ENCODE measurements around the gene ABCC10.
"Not testable (repeated sequence)": the region's sequence is repeated elsewhere in the genome, so short reads cannot be mapped to it uniquely, and the experiment has no call there.

Gene ABCC10

GRCh38 chr6:43427406-43428111, at the start of gene ABCC10:
ABCC10 (plus strand) TSS chr6:43427541; CDS start chr6:43427979, 438 bp downstream.
- Mint-ChIP-seq H3K9me3 (no peaks in the 10 kb centered on the region), H3K4me3 (peak within 1 kb of the TSS; percentile 94), H3K27ac (peak within 1 kb of the TSS; percentile 96), H3K36me3 (peaks cover 8% of the 10 kb centered on the region), H3K4me1 (peaks cover 26% of the 10 kb centered on the region), H3K27me3 (no peaks in the 10 kb centered on the region)
- DNase-seq = peak; percentile 97
- CTCF ChIA-PET = interaction anchor here (0.6 to 1.9 kb wide), 5 partner anchors 19 to 119 kb away, joined by 3 to 4 read pairs (median 3); partner anchors contain the start of gene CRIP3

DNA sequence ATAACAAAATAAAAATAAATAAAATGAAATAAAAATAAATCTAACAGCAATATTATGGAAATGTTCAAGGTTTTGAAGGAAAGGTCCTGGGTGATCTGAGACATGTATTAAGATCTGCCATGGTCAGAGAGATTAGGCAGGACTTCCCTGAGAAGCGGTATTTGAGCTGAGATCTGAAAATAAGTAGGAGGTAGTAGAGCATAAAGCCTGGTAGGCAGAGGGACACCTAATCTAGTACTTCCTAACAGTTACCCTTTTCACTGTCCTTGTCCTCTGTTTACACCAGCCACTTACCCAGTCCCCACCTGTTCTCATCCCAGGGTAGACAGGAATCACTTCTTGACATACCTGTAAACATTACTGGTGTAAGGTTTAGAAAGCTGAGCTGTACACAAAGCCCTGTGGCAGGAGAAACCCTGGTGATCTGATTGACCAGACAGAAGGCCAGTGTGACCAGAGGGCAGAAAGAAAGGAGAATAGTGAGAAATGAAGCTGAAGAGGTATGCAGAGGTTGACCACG, 49.6 kb upstream of the ABCC10 start:
- DNase-seq = no peak
- H3K27ac Mint-ChIP-seq = no peak overlapping the region
- H3K4me3 Mint-ChIP-seq = no peak overlapping the region
- H3K4me1 Mint-ChIP-seq = peaks cover 28% of the 10 kb centered on the region
- H3K9me3 Mint-ChIP-seq = no peaks in the 10 kb centered on the region
- peaks cover 11% of the 10 kb centered on the region for H3K36me3 Mint-ChIP-seq
- CTCF ChIA-PET = interaction anchor here (0.5 to 1.9 kb wide), 2 partner anchors 16 to 20 kb away, joined by 4 to 5 read pairs; no protein-coding TSS in a partner anchor
- H3K27me3 Mint-ChIP-seq = peaks cover 60% of the 10 kb centered on the region

GRCh38 chr6:43378631-43379030, 48.7 kb upstream of the ABCC10 start:
- peaks cover 13% of the 10 kb centered on the region for H3K36me3 Mint-ChIP-seq
- H3K4me1 Mint-ChIP-seq = peaks cover 33% of the 10 kb centered on the region
- H3K27me3 Mint-ChIP-seq = peaks cover 58% of the 10 kb centered on the region
- no peak overlapping the region for H3K4me3 Mint-ChIP-seq
- CTCF ChIA-PET = interaction anchor here (1.9 kb wide), 1 partner anchor 17 kb away, joined by 5 read pairs; no protein-coding TSS in a partner anchor
- no peak overlapping the region for H3K27ac Mint-ChIP-seq
- no peak for DNase-seq
- no peaks in the 10 kb centered on the region for H3K9me3 Mint-ChIP-seq

DNA sequence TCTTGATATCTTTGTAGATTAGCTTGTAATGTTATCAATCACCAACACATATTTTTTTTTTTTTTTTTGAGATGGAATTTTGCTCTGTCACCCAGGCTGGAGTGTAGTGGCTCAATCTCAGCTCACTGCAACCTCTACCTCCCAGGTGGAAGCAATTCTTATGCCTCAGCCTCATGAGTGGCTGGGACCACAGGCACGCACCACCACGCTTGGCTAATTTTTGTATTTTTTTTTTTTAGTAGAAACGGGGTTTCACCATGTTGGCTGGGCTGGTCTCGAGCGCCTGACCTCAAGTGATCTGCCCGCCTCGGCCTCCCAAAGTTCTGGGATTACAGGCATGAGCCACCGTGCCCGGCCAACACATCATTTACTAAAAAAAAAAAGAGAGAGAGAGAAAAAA, 46.5 kb upstream of the ABCC10 start:
- Mint-ChIP-seq H3K36me3 (peaks cover 15% of the 10 kb centered on the region), H3K27me3 (peaks cover 48% of the 10 kb centered on the region), H3K4me1 (peaks cover 52% of the 10 kb centered on the region)
- CTCF ChIA-PET, H3K9me3 Mint-ChIP-seq, DNase-seq, H3K4me3 Mint-ChIP-seq, H3K27ac Mint-ChIP-seq: not testable (repeated sequence)

GRCh38 chr6:43383021-43383667, 44.2 kb upstream of the ABCC10 start:
- CTCF ChIA-PET = interaction anchor here (0.9 to 2.3 kb wide), 3 partner anchors 12 to 14 kb away, joined by 6 to 13 read pairs (median 6); partner anchors contain the start of gene ZNF318
- no peak for DNase-seq
- peaks cover 57% of the 10 kb centered on the region for H3K27me3 Mint-ChIP-seq
- peaks cover 2% of the 10 kb centered on the region for H3K9me3 Mint-ChIP-seq
- H3K4me3 Mint-ChIP-seq = peak overlapping the region; percentile 16
- H3K4me1 Mint-ChIP-seq = peaks cover 58% of the 10 kb centered on the region
- H3K27ac Mint-ChIP-seq = peak overlapping the region; percentile 97
- H3K36me3 Mint-ChIP-seq = peaks cover 15% of the 10 kb centered on the region

DNA sequence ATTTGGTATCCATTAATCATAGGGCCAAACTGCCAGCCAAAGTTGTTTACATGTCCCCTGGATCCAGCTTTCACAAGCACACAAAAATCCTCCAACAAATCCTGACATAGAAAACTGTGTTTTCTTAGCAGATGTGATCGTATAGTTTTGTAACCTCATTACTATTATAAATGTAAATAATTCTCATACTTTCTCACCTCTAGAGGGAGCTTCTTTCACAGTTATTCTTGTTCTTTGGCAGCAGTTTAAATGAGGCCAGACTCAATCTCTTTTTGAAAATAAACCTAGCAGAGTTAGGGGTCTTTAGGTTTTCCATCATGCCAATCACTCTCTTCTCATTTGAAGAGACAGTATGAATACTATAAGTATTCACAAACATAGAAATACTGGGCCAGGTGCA, 40.8 kb upstream of the ABCC10 start:
- H3K4me3 Mint-ChIP-seq = no peak overlapping the region
- H3K27me3 Mint-ChIP-seq = peaks cover 57% of the 10 kb centered on the region
- CTCF ChIA-PET = interaction anchor here (0.8 to 1.0 kb wide), 2 partner anchors 32 to 121 kb away, joined by 4 to 5 read pairs; no protein-coding TSS in a partner anchor
- peaks cover 2% of the 10 kb centered on the region for H3K9me3 Mint-ChIP-seq
- H3K4me1 Mint-ChIP-seq = peaks cover 72% of the 10 kb centered on the region
- H3K36me3 Mint-ChIP-seq = peaks cover 6% of the 10 kb centered on the region
- no peak for DNase-seq
- no peak overlapping the region for H3K27ac Mint-ChIP-seq

- no peak for DNase-seq
- CTCF ChIA-PET = interaction anchor here (1.0 kb wide), 1 partner anchor 126 kb away, joined by 3 read pairs; no protein-coding TSS in a partner anchor
- H3K4me1 Mint-ChIP-seq = peaks cover 51% of the 10 kb centered on the region
- no peaks in the 10 kb centered on the region for H3K9me3 Mint-ChIP-seq
- H3K4me3 Mint-ChIP-seq = no peak overlapping the region
- H3K27me3 Mint-ChIP-seq = peaks cover 74% of the 10 kb centered on the region
- H3K27ac Mint-ChIP-seq = no peak overlapping the region
- no peaks in the 10 kb centered on the region for H3K36me3 Mint-ChIP-seq
Observed at GRCh38 chr6:43389730-43390295, 37.5 kb upstream of the ABCC10 start.

DNA sequence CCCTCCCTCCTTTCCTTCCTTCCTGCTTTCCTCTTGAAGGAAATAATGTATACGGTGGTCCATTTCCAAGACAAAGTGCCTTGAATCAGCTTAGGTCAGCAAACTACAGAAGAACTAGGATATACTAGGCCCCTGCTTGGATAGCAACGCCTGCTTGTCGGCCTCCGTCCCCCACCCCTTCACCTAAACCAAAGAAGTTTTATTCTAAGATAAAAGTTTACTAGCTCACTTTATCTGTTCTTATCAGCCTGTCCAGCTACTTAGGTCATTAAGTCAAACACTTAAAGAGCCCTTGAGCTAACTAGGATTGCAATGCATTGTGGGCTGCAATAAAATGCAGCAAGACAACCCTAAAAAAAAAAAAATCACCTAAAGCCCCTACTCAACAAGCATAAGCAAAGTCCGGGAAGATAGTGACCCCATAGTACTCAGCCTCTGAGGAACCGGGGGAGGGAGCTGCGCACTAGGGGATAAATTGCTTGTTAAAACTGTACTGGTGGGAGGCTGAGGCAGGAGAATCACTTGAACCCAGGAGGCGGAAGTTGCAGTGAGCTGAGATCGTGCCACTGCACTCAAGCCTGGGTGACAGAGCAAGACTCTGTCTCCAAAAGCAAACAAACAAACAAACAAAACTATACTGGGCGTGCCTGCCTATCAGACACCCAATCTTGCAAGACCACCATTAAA, 36.4 kb upstream of the ABCC10 start:
- not testable (repeated sequence) for H3K9me3 Mint-ChIP-seq, H3K4me3 Mint-ChIP-seq, H3K27ac Mint-ChIP-seq, DNase-seq, H3K36me3 Mint-ChIP-seq
- peaks cover 45% of the 10 kb centered on the region for H3K4me1 Mint-ChIP-seq
- CTCF ChIA-PET = interaction anchor here (1.0 kb wide), 1 partner anchor 127 kb away, joined by 3 read pairs; no protein-coding TSS in a partner anchor
- peaks cover 83% of the 10 kb centered on the region for H3K27me3 Mint-ChIP-seq

DNA sequence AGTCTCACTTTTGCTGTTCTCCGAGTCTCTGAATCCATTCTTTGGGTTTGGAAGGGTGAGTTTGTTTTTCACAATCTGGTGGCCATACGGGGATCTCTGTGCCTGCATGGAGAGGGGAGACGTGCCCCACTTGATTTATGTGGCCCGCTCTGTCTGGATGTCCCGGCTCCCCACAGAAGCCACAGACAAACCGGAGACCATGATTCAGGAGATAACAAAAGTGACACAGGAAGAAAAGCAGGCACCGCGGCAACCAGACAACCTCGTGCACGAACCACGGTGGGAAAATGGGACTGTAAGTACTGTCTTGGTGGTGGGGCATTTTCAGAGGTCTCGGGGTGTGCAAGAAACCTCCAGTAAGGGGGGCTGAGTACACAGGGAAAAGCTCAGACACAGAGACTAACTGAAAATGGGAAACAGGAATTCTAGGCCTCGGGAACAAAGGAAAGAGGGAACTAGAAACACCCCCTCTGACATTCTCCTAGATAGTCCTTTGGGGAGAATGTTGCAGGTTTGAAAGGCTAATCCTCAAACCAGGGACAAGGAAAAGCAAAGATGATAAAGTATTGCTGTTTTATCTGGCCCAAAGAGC, 35.8 kb upstream of the ABCC10 start:
- Mint-ChIP-seq H3K4me3 (peak overlapping the region; percentile 33), H3K27ac (no peak overlapping the region), H3K9me3 (no peaks in the 10 kb centered on the region), H3K4me1 (peaks cover 40% of the 10 kb centered on the region), H3K27me3 (peaks cover 82% of the 10 kb centered on the region), H3K36me3 (no peaks in the 10 kb centered on the region)
- CTCF ChIA-PET = no interaction called here
- peak; percentile 62 for DNase-seq

DNA sequence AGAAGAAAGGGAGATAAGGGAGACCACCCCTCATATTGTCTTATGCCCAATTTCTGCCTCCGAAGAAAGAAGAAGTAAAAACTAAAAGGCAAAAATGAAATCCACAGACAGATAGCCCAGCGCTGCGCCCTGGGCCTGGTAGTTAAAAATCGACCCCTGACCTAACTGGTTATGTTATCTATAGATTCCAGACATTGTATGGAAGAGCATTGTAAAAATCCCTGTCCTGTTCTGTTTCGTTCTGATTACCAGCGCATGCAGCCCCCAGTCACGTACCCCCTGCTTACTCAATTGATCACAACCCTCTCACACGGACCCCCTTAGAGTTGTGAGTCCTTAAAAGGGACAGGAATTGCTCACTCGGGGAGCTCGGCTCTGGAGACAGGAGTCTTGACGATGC, 34.2 kb upstream of the ABCC10 start:
- H3K27ac Mint-ChIP-seq, H3K9me3 Mint-ChIP-seq, CTCF ChIA-PET, DNase-seq, H3K36me3 Mint-ChIP-seq, H3K4me3 Mint-ChIP-seq: not testable (repeated sequence)
- Mint-ChIP-seq H3K4me1 (peaks cover 38% of the 10 kb centered on the region), H3K27me3 (peaks cover 79% of the 10 kb centered on the region)

DNA sequence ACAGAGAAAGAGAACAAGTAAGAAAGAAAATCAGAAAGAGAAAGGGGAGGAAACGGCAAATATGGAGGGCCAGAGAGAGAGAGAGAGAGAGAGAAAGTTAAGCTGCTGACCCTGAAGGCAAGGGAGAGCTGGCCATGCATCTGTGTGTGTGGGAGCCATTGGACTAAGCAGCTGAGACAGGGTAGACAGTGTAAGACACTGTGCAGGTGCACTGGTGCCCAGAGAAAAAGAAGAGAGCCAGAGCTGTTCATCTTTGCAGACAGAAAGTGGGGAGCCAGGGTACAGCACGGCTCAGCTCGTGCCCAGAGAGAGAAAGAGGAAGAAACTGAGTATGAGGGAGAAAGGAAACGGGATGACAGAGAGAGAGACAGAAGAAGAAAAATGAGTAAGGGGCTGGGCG, 33.7 kb upstream of the ABCC10 start:
- peaks cover 38% of the 10 kb centered on the region for H3K4me1 Mint-ChIP-seq
- H3K27ac Mint-ChIP-seq = no peak overlapping the region

GRCh38 chr6:43394982-43395381, 32.4 kb upstream of the ABCC10 start:
- H3K27me3 Mint-ChIP-seq = peaks cover 62% of the 10 kb centered on the region
- H3K9me3 Mint-ChIP-seq = no peaks in the 10 kb centered on the region
- H3K27ac Mint-ChIP-seq = no peak overlapping the region
- CTCF ChIA-PET = interaction anchor here (1.9 kb wide), 1 partner anchor 11 kb away, joined by 6 read pairs; no protein-coding TSS in a partner anchor
- peaks cover 27% of the 10 kb centered on the region for H3K4me1 Mint-ChIP-seq
- DNase-seq = no peak
- H3K36me3 Mint-ChIP-seq = no peaks in the 10 kb centered on the region
- no peak overlapping the region for H3K4me3 Mint-ChIP-seq

More for the DNA sequence above, 33.7 kb upstream of the ABCC10 start:
- no peak for DNase-seq
- Mint-ChIP-seq H3K36me3 (no peaks in the 10 kb centered on the region), H3K27me3 (peaks cover 74% of the 10 kb centered on the region), H3K9me3 (no peaks in the 10 kb centered on the region), H3K4me3 (no peak overlapping the region)
- CTCF ChIA-PET = no interaction called here

- H3K4me3 Mint-ChIP-seq = no peak overlapping the region
- H3K4me1 Mint-ChIP-seq = peaks cover 20% of the 10 kb centered on the region
- CTCF ChIA-PET = interaction anchor here (1.0 to 1.9 kb wide), 2 partner anchors 12 to 106 kb away, joined by 3 to 6 read pairs; no protein-coding TSS in a partner anchor
- H3K27me3 Mint-ChIP-seq = peaks cover 63% of the 10 kb centered on the region
- no peak overlapping the region for H3K27ac Mint-ChIP-seq
- no peaks in the 10 kb centered on the region for H3K36me3 Mint-ChIP-seq
- no peaks in the 10 kb centered on the region for H3K9me3 Mint-ChIP-seq
- DNase-seq = no peak
Observed at GRCh38 chr6:43395776-43396175, 31.6 kb upstream of the ABCC10 start.
